Ishikawa (cell line): ENCODE measurements around the gene SNX4.

Experiments
- CEBPB ChIP-seq: IDR thresholded peaks from 2 replicates; pipeline ENCODE4 v1.6.1; 2012
- CREB1 ChIP-seq: IDR thresholded peaks from 2 replicates; pipeline ENCODE4 v1.6.1; 2012; ENCODE audit warnings: low read depth
- EGR1 ChIP-seq: IDR thresholded peaks from 2 replicates; pipeline ENCODE4 v1.6.1; 2012
- EP300 ChIP-seq: IDR thresholded peaks from 2 replicates; pipeline ENCODE4 v1.6.1; 2012; ENCODE audit warnings: borderline replicate concordance
- FOXM1 ChIP-seq: IDR thresholded peaks from 2 replicates; pipeline ENCODE4 v1.6.1; 2012; ENCODE audit warnings: low read depth, borderline replicate concordance
- NFIC ChIP-seq: IDR thresholded peaks from 2 replicates; pipeline ENCODE4 v1.6.1; 2012
- RAD21 ChIP-seq: IDR thresholded peaks from 2 replicates; pipeline ENCODE4 v1.6.1; 2012; ENCODE audit warnings: low read depth
- TAF1 ChIP-seq: IDR thresholded peaks from 2 replicates; pipeline ENCODE4 v1.6.1; 2012; ENCODE audit warnings: low read depth, mild to moderate bottlenecking
- TCF12 ChIP-seq: IDR thresholded peaks from 2 replicates; pipeline ENCODE4 v1.6.1; 2012; ENCODE audit warnings: low read depth
- TEAD4 ChIP-seq: IDR thresholded peaks from 2 replicates; pipeline ENCODE4 v1.6.1; 2012
- USF1 ChIP-seq: IDR thresholded peaks from 2 replicates; pipeline ENCODE4 v1.6.1; 2012
- YY1 ChIP-seq: IDR thresholded peaks from 2 replicates; pipeline ENCODE4 v1.6.1; 2012; ENCODE audit warnings: low read depth
- ZBTB7A ChIP-seq: IDR thresholded peaks from 2 replicates; pipeline ENCODE4 v1.6.1; 2012; ENCODE audit warnings: low read depth
- TF ChIP-seq, protein P1 (sequence below): IDR thresholded peaks from 2 replicates; pipeline ENCODE4 v1.6.1; 2012; ENCODE audit warnings: low read depth, mild to moderate bottlenecking
- TF ChIP-seq, protein P2 (sequence below): IDR thresholded peaks from 2 replicates; pipeline ENCODE4 v1.6.1; 2012

Gene SNX4

GRCh38 chr3:125435231-125435630, 84.8 kb downstream of the SNX4 start:
- TF ChIP-seq CREB1 (no peak), YY1 (no peak), USF1 (no peak), EGR1 (no peak), TAF1 (no peak), EP300 (no peak), TEAD4 (no peak), FOXM1 (no peak), NFIC (no peak), TCF12 (no peak), RAD21 (no peak), ZBTB7A (no peak), CEBPB (no peak)
- TF ChIP-seq, protein P1, sequence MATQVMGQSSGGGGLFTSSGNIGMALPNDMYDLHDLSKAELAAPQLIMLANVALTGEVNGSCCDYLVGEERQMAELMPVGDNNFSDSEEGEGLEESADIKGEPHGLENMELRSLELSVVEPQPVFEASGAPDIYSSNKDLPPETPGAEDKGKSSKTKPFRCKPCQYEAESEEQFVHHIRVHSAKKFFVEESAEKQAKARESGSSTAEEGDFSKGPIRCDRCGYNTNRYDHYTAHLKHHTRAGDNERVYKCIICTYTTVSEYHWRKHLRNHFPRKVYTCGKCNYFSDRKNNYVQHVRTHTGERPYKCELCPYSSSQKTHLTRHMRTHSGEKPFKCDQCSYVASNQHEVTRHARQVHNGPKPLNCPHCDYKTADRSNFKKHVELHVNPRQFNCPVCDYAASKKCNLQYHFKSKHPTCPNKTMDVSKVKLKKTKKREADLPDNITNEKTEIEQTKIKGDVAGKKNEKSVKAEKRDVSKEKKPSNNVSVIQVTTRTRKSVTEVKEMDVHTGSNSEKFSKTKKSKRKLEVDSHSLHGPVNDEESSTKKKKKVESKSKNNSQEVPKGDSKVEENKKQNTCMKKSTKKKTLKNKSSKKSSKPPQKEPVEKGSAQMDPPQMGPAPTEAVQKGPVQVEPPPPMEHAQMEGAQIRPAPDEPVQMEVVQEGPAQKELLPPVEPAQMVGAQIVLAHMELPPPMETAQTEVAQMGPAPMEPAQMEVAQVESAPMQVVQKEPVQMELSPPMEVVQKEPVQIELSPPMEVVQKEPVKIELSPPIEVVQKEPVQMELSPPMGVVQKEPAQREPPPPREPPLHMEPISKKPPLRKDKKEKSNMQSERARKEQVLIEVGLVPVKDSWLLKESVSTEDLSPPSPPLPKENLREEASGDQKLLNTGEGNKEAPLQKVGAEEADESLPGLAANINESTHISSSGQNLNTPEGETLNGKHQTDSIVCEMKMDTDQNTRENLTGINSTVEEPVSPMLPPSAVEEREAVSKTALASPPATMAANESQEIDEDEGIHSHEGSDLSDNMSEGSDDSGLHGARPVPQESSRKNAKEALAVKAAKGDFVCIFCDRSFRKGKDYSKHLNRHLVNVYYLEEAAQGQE = no peak
- TF ChIP-seq, protein P2, sequence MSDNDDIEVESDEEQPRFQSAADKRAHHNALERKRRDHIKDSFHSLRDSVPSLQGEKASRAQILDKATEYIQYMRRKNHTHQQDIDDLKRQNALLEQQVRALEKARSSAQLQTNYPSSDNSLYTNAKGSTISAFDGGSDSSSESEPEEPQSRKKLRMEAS = no peak

DNA sequence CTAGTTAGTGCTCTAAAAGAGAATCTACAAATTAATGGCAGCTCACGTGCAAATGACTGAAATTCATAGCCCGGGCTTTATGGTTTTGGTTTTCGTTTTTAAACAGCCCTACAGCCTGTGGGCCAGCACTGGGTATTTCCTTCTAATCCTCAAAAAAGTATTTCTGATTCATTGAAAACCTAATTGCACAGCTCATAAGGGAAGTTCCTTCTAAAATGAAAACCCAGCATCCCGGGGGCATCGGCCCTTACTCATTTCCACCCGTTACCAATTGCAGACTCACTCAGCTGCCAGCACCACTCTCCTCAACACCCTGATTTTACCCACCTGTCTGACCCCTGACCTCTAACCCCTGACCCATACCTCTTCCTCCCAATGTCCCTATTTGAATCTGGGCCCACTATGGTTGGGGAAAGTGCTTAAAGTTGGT, 85.4 kb downstream of the SNX4 start:
- TF ChIP-seq TEAD4 (no peak), EP300 (no peak), EGR1 (no peak), YY1 (no peak), FOXM1 (no peak), TCF12 (no peak), USF1 (no peak), NFIC (no peak), CREB1 (no peak), TAF1 (no peak), CEBPB (no peak), ZBTB7A (no peak), RAD21 (no peak)
- TF ChIP-seq, protein P2 = no peak
- TF ChIP-seq, protein P1 = no peak

GRCh38 chr3:125433611-125434041, 86.4 kb downstream of the SNX4 start:
- TF ChIP-seq CEBPB (no peak), YY1 (no peak), USF1 (no peak), CREB1 (no peak), EGR1 (no peak), ZBTB7A (no peak), EP300 (no peak), TAF1 (no peak), TEAD4 (no peak), NFIC (no peak), FOXM1 (no peak), RAD21 (no peak), TCF12 (no peak)
- TF ChIP-seq, protein P1 = no peak
- TF ChIP-seq, protein P2 = no peak
